EL (cell line): ENCODE data around the gene BMF.
"Not testable (repeated sequence)": the region's sequence is repeated elsewhere in the genome, so short reads cannot be mapped to it uniquely, and the experiment has no call there.

Source experiments
- DNase-seq: peaks from one replicate; pipeline ENCODE4 v3.0.0-alpha.2; 2016

BMF gene

GRCh38 chr15:40108855-40109735 lies at the start of gene BMF:
BMF (minus strand) TSS chr15:40108879; CDS start chr15:40106086, 2,793 bp downstream.
- DNase-seq, result peak; percentile 99

- no peak for DNase-seq
Measured at GRCh38 chr15:40157778-40158447, 49.2 kb upstream of the BMF start.

GRCh38 chr15:40155270-40155910 lies 46.7 kb upstream of the BMF start:
- DNase-seq, result no peak

GRCh38 chr15:40154821-40155220 lies 46.1 kb upstream of the BMF start:
- DNase-seq, result not testable (repeated sequence)

- DNase-seq, result no peak
Measured at GRCh38 chr15:40151991-40152390, 43.3 kb upstream of the BMF start.

GRCh38 chr15:40151499-40151898 lies 42.8 kb upstream of the BMF start:
- no peak for DNase-seq

- DNase-seq, result peak; percentile 79
Measured at GRCh38 chr15:40150163-40150925, 41.7 kb upstream of the BMF start.

- no peak for DNase-seq
Measured at GRCh38 chr15:40149339-40149738, 40.7 kb upstream of the BMF start.

GRCh38 chr15:40146037-40146436 lies 37.4 kb upstream of the BMF start:
- DNase-seq, result peak; percentile 51

GRCh38 chr15:40142428-40142827 lies 33.7 kb upstream of the BMF start:
- no peak for DNase-seq

GRCh38 chr15:40138201-40138570 lies 29.5 kb upstream of the BMF start:
- not testable (repeated sequence) for DNase-seq

- DNase-seq, result no peak
Measured at GRCh38 chr15:40137303-40138200, 28.9 kb upstream of the BMF start.

GRCh38 chr15:40136470-40137302 lies 28.0 kb upstream of the BMF start:
- no peak for DNase-seq

- DNase-seq, result not testable (repeated sequence)
Measured at GRCh38 chr15:40135846-40136450, 27.3 kb upstream of the BMF start.

- no peak for DNase-seq
Measured at GRCh38 chr15:40134885-40135284, 26.2 kb upstream of the BMF start.

- no peak for DNase-seq
Measured at GRCh38 chr15:40133544-40133943, 24.9 kb upstream of the BMF start.

- DNase-seq, result no peak
Measured at GRCh38 chr15:40130799-40131502, 22.3 kb upstream of the BMF start.

GRCh38 chr15:40130118-40130517 lies 21.4 kb upstream of the BMF start:
- no peak for DNase-seq

GRCh38 chr15:40128766-40129660 lies 20.3 kb upstream of the BMF start:
- no peak for DNase-seq
